Measurements from ENCODE around the gene SNRPD3.

GRCh38 chr22:24571266-24571665, 15.5 kb downstream of the SNRPD3 start:
- TF ChIP-seq, protein P1, sequence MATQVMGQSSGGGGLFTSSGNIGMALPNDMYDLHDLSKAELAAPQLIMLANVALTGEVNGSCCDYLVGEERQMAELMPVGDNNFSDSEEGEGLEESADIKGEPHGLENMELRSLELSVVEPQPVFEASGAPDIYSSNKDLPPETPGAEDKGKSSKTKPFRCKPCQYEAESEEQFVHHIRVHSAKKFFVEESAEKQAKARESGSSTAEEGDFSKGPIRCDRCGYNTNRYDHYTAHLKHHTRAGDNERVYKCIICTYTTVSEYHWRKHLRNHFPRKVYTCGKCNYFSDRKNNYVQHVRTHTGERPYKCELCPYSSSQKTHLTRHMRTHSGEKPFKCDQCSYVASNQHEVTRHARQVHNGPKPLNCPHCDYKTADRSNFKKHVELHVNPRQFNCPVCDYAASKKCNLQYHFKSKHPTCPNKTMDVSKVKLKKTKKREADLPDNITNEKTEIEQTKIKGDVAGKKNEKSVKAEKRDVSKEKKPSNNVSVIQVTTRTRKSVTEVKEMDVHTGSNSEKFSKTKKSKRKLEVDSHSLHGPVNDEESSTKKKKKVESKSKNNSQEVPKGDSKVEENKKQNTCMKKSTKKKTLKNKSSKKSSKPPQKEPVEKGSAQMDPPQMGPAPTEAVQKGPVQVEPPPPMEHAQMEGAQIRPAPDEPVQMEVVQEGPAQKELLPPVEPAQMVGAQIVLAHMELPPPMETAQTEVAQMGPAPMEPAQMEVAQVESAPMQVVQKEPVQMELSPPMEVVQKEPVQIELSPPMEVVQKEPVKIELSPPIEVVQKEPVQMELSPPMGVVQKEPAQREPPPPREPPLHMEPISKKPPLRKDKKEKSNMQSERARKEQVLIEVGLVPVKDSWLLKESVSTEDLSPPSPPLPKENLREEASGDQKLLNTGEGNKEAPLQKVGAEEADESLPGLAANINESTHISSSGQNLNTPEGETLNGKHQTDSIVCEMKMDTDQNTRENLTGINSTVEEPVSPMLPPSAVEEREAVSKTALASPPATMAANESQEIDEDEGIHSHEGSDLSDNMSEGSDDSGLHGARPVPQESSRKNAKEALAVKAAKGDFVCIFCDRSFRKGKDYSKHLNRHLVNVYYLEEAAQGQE (IDR thresholded peaks at IDR 0.05; ENCODE audit: insufficient read depth in 1 of 2, low read depth in 2 of 2, low read length in 2 of 2): no peak
- no peak for TF ChIP-seq TAF1 (IDR thresholded peaks at IDR 0.05; ENCODE audit: borderline replicate concordance, insufficient read depth, low read length)
- TF ChIP-seq SIN3A (IDR thresholded peaks at IDR 0.05; ENCODE audit: borderline replicate concordance, insufficient read depth, low read length): no peak
- no peak for TF ChIP-seq POLR2AphosphoS5 (IDR thresholded peaks at IDR 0.05; ENCODE audit: low read depth, low read length)
